ENCODE data around the gene OR52A5. TPM values are rescaled to one million over a fixed set of nuclear protein-coding genes. Genes with fewer than 3 reads are reported as not detected.

Gene OR52A5
- total and polyA plus RNA-seq, 2 of the 13 experiments (the other 11 are each of a cell fraction or from before 2014, with no cell fraction given): not detected

DNA sequence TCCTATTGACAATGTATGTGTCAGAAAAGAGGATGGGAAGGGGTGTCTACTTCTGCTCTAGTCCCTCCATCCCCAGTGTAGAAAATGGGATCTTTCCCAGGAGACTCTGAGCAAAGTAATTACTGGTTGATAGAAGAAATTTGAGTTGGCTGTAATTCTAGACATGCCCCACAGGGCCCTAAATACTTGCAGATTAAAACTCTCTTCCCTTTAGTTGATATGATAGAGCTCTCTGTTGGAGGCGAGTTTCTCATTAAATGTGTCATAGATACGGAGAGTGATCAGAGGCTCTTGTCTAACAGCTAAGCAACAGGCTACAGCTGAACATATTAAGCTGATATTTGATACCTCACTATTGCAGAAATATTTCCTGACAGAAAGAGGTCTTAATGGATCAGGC is 35.9 kb downstream of the OR52A5 start:
- ATAC-seq (no peak), DNase-seq (ENCODE audit: low spot score) (no peak), FAIRE-seq (no peak)
- Histone ChIP-seq H3K4me1 (ENCODE audit: insufficient read depth, low read length) (no peaks in the 10 kb centered on the region), H3K36me3 (replicated peaks in 1 of 2; ENCODE audit: control insufficient read depth in 1 of 2, insufficient read depth in 2 of 2, low read length in 2 of 2) (no peaks in the 10 kb centered on the region), H3K4me3 (replicated peaks in 1 of 3; ENCODE audit: insufficient read depth in 1 of 3, low read depth in 2 of 3, low read length in 3 of 3) (no peak overlapping the region), H4K20me1 (ENCODE audit: insufficient read depth, low read length) (no peaks in the 10 kb centered on the region), H3K27me3 (ENCODE audit: control insufficient read depth in 1 of 2, insufficient read depth in 2 of 2, low read length in 2 of 2) (peaks cover 0 to 10% of the 10 kb centered on the region in 2 experiments; a peak in 2 of 5 replicates), H3K9ac (ENCODE audit: insufficient read depth, low read depth, low read length) (no peak overlapping the region), H3K27ac (ENCODE audit: extremely low read length, insufficient read depth, low read length) (no peak overlapping the region), H3K79me2 (ENCODE audit: insufficient read depth, low read length) (no peaks in the 10 kb centered on the region), H3K9me3 (ENCODE audit: low read length) (no peaks in the 10 kb centered on the region), H2AFZ (ENCODE audit: low read length) (no peak overlapping the region), H3K4me2 (ENCODE audit: low read depth, low read length) (no peak overlapping the region)
- CTCF ChIA-PET (ENCODE audit: low intra/inter-chr PET ratio, low total read pairs): no interaction called here
- intact Hi-C loops (cut with micrococcal nuclease; ENCODE audit: unreplicated experiment) (no loop called here), in situ Hi-C loops (cut with HindIII; ENCODE audit: extremely low pct_ligation_motif_present, low pct_unique_long_range_greater_than_20kb) (no loop called here)
- TF ChIP-seq, protein P1, sequence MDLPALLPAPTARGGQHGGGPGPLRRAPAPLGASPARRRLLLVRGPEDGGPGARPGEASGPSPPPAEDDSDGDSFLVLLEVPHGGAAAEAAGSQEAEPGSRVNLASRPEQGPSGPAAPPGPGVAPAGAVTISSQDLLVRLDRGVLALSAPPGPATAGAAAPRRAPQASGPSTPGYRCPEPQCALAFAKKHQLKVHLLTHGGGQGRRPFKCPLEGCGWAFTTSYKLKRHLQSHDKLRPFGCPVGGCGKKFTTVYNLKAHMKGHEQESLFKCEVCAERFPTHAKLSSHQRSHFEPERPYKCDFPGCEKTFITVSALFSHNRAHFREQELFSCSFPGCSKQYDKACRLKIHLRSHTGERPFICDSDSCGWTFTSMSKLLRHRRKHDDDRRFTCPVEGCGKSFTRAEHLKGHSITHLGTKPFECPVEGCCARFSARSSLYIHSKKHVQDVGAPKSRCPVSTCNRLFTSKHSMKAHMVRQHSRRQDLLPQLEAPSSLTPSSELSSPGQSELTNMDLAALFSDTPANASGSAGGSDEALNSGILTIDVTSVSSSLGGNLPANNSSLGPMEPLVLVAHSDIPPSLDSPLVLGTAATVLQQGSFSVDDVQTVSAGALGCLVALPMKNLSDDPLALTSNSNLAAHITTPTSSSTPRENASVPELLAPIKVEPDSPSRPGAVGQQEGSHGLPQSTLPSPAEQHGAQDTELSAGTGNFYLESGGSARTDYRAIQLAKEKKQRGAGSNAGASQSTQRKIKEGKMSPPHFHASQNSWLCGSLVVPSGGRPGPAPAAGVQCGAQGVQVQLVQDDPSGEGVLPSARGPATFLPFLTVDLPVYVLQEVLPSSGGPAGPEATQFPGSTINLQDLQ (CRISPR knock-in tag; IDR thresholded peaks at IDR 0.05): no peak
- TF ChIP-seq ZNF317 (CRISPR knock-in tag; IDR thresholded peaks at IDR 0.05): no peak
- TF ChIP-seq ZMYM2 (CRISPR knock-in tag; IDR thresholded peaks at IDR 0.05): no peak
- no peak for TF ChIP-seq CEBPB (IDR thresholded peaks at IDR 0.05; ENCODE audit: borderline replicate concordance, low read depth, low read length)
- no peak for TF ChIP-seq EED (CRISPR knock-in tag; IDR thresholded peaks at IDR 0.05)
- TF ChIP-seq ZNF224 (CRISPR knock-in tag; IDR thresholded peaks at IDR 0.05): no peak
- no peak for TF ChIP-seq MIER3 (CRISPR knock-in tag; IDR thresholded peaks at IDR 0.05; ENCODE audit: borderline replicate concordance)
- no peak for TF ChIP-seq CREB1 (IDR thresholded peaks at IDR 0.05)
- no peak for TF ChIP-seq CREB1 (CRISPR knock-in tag; IDR thresholded peaks at IDR 0.05)
- POLR2A ChIA-PET: no interaction called here
- BruUV-seq (replicated peaks): no TSS peak
- WGBS (ENCODE audit: low lambda C conversion rate): 3% methylated on average over 2 of the region's 2 CpGs
